Neural cell (in vitro differentiated cells): Measurements from ENCODE around the gene HS6ST2. TPM values are rescaled to one million over a fixed set of nuclear protein-coding genes. Genes with fewer than 3 reads are reported as not detected.
A peak's percentile ranks its signal among the peaks of the same experiment; 100 is the strongest.

ENCODE experiments used
- H2AFZ ChIP-seq: fragments of 200-600, 300-800 bp; sonication (generic), shearing (Covaris generic); 2 replicates; pipeline ENCODE4 v1.6.0; 2014; ENCODE audit warnings: low read depth, mild to moderate bottlenecking, antibody characterized with exemption, low read length, moderate library complexity
- H3F3A ChIP-seq: fragments of 200-600 bp; shearing (Covaris generic); 2 replicates; pipeline ENCODE4 v1.6.1; 2016; ENCODE audit warnings: mild to moderate bottlenecking, moderate library complexity, mixed read lengths, antibody characterized with exemption, low read length; ENCODE audit not compliant: insufficient read depth, poor library complexity, severe bottlenecking
- H3K27ac ChIP-seq: fragments of 200-600, 300-800 bp; sonication (generic), shearing (Covaris generic); 2 replicates; pipeline ENCODE4 v1.5.1; 2014; ENCODE audit warnings: mild to moderate bottlenecking, low read length, moderate library complexity
- H3K27me3 ChIP-seq: fragments of 300-800, 200-600 bp; sonication (generic), shearing (Covaris generic); 2 replicates; pipeline ENCODE4 v1.6.0; 2014; ENCODE audit warnings: mild to moderate bottlenecking, low read depth, low read length, moderate library complexity; ENCODE audit not compliant: insufficient read depth
- H3K36me3 ChIP-seq: fragments of 300-800, 200-600 bp; sonication (generic), shearing (Covaris generic); 2 replicates; pipeline ENCODE4 v1.5.1; 2014; ENCODE audit warnings: mild to moderate bottlenecking, antibody characterized with exemption, low read length, moderate library complexity; ENCODE audit not compliant: insufficient read depth
- H3K4me2 ChIP-seq: fragments of 300-800, 200-600 bp; sonication (generic), shearing (Covaris generic); 2 replicates; pipeline ENCODE4 v1.6.0; 2014; ENCODE audit warnings: mild to moderate bottlenecking, low read length
- H3K4me3 ChIP-seq: fragments of 300-800, 200-600 bp; sonication (generic), shearing (Covaris generic); 2 replicates; pipeline ENCODE4 v1.5.1; 2014; ENCODE audit warnings: mild to moderate bottlenecking, low read length, moderate library complexity
- H3K79me2 ChIP-seq: fragments of 200-600 bp; shearing (Covaris generic); replicated peaks from 2 replicates; pipeline ENCODE4 v1.6.0; 2014; ENCODE audit warnings: mild to moderate bottlenecking, low read length, moderate library complexity; ENCODE audit not compliant: insufficient read depth
- H3K9ac ChIP-seq: fragments of 300-800, 200-600 bp; sonication (generic), shearing (Covaris generic); 2 replicates; pipeline ENCODE4 v1.6.1; 2016; ENCODE audit warnings: mild to moderate bottlenecking, low read length, mixed read lengths
- H3K9me2 ChIP-seq: fragments of 200-600 bp; shearing (Covaris generic); 2 replicates; pipeline ENCODE4 v1.6.1; 2016; ENCODE audit warnings: mild to moderate bottlenecking, low read length, mixed read lengths; ENCODE audit not compliant: insufficient read depth
- H3K9me3 ChIP-seq: fragments of 200-600, 300-800 bp; sonication (generic), shearing (Covaris generic); 2 replicates; pipeline ENCODE4 v1.6.1; 2016; ENCODE audit warnings: mild to moderate bottlenecking, mixed run types, low read length, moderate library complexity, mixed read lengths
- H4K20me1 ChIP-seq: fragments of 200-600 bp; shearing (Covaris generic); 2 replicates; pipeline ENCODE4 v1.6.1; 2016; ENCODE audit warnings: mild to moderate bottlenecking, mixed run types; ENCODE audit not compliant: insufficient read depth
- EP300 ChIP-seq: fragments of 450-650 bp; conservative IDR thresholded peaks from 2 replicates; pipeline ENCODE4 v1.6.1; 2014; ENCODE audit warnings: antibody characterized with exemption, mild to moderate bottlenecking, moderate library complexity; ENCODE audit not compliant: poor library complexity, severe bottlenecking
- EZH2 ChIP-seq: fragments of 200-600, 300-800 bp; shearing (Covaris generic), sonication (generic); IDR thresholded peaks from 2 replicates; pipeline ENCODE4 v1.6.1; 2014; ENCODE audit warnings: antibody characterized with exemption, low read length, borderline replicate concordance, mild to moderate bottlenecking; ENCODE audit not compliant: insufficient read depth, poor library complexity, severe bottlenecking
- MXI1 ChIP-seq: fragments of 450-650 bp; conservative IDR thresholded peaks from 2 replicates; pipeline ENCODE4 v1.6.1; 2014; ENCODE audit warnings: antibody characterized with exemption, mild to moderate bottlenecking; ENCODE audit not compliant: poor library complexity, severe bottlenecking
- POLR2AphosphoS5 ChIP-seq: IDR thresholded peaks from 2 replicates; pipeline ENCODE4 v1.6.1; 2012
- RAD21 ChIP-seq: fragments of 450-650 bp; conservative IDR thresholded peaks from 2 replicates; pipeline ENCODE4 v1.6.1; 2014; ENCODE audit warnings: antibody characterized with exemption, mild to moderate bottlenecking, moderate library complexity
- SMC3 ChIP-seq: fragments of 450-650 bp; conservative IDR thresholded peaks from 2 replicates; pipeline ENCODE4 v1.6.1; 2014; ENCODE audit warnings: antibody characterized with exemption, mild to moderate bottlenecking, moderate library complexity; ENCODE audit not compliant: poor library complexity
- TAF1 ChIP-seq: IDR thresholded peaks from 2 replicates; pipeline ENCODE4 v1.6.1; 2012; ENCODE audit warnings: low read depth
- polyA minus RNA-seq: library from RNA; depleted of rRNA, polyadenylated mRNA; stranded (reverse); fragments of >200 nt; gene quantifications from 2 replicates; pipeline ENCODE4 v1.2.3, GENCODE V29; 2014
- polyA plus RNA-seq: library from polyadenylated mRNA; depleted of rRNA; stranded (reverse); fragments of >200 nt; gene quantifications from 2 replicates; pipeline ENCODE4 v1.2.3, GENCODE V29; 2014
- TF ChIP-seq, protein P1 (sequence below): IDR thresholded peaks from 2 replicates; pipeline ENCODE4 v1.6.1; 2012; ENCODE audit warnings: borderline replicate concordance
- TF ChIP-seq, protein P2 (sequence below): fragments of 450-650 bp; IDR thresholded peaks from 2 replicates; pipeline ENCODE4 v1.5.1; 2014; ENCODE audit warnings: antibody characterized with exemption, mild to moderate bottlenecking, moderate library complexity; ENCODE audit not compliant: poor library complexity, severe bottlenecking

HS6ST2 gene
- 34.0 and 43.0 TPM in 2 replicates for polyA plus RNA-seq
- polyA minus RNA-seq, result 51.7 and 52.3 TPM in 2 replicates

DNA sequence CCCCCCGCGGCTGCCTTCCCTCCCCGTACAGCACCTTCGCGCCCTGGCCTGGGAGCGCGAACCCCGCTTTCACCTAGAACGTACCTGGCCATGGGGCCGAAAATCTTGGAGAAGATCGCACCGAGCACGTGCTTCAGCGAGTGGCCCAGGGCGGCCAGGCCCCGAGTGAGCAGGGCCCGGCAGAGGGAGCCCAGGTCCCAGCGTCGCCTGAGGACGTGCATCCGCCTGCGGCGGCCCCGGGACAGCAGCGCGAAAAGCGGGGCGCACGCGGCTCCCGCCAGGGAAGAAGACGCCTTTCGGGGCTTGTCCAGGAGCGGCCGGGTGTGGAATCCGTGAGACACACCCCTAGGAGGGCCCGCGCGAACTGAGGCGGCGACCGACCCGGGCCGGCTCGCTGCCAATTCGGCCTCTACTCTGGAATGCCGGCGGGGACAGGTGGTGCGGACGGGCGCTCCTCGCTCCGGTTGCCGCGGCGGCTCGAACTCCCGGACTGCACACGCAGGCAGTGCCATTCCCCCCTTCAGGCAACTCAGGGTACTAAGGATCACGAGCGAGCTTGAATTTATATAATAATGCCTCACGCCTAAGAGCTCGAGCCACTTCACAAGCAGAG is at the start of gene HS6ST2:
TSS of gene HS6ST2 (minus strand) at position 539 of the 613 bp plus-strand sequence.
- H2AFZ ChIP-seq, result no peak within 1 kb of the TSS
- no peaks in the 10 kb centered on the region for H3K27me3 ChIP-seq
- H3K27ac ChIP-seq, result no peak within 1 kb of the TSS

DNA sequence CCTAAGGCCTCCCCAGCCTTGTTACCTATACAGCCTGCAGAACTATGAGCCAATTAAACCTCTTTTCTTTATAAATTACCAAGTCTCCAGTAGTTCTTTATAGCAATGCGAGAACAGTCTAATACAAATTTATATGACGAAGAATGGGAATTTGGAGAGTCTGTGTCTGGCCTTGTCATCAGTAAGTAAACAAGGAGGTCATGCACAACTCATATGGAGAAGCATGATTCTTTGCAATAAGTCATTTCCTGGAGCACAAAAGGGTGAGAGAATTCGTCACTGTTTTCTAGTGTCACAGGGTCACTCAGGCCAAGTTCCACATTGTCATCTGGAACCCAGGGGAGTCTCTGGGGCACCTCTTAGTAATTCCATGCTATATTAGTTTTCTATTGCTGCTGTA is 49.0 kb upstream of the HS6ST2 start:
- Histone ChIP-seq H4K20me1 (no peaks in the 10 kb centered on the region), H2AFZ (no peak overlapping the region), H3K4me3 (no peak overlapping the region), H3K27ac (no peak overlapping the region), H3K79me2 (no peaks in the 10 kb centered on the region), H3K4me2 (no peak overlapping the region), H3F3A (no peaks in the 10 kb centered on the region), H3K36me3 (no peaks in the 10 kb centered on the region), H3K9ac (no peak overlapping the region), H3K9me3 (no peaks in the 10 kb centered on the region), H3K27me3 (no peaks in the 10 kb centered on the region), H3K9me2 (no peaks in the 10 kb centered on the region)
- TF ChIP-seq SMC3, result no peak
- no peak for TF ChIP-seq EZH2
- no peak for TF ChIP-seq EP300
- no peak for TF ChIP-seq POLR2AphosphoS5
- no peak for TF ChIP-seq MXI1
- TF ChIP-seq, protein P1, sequence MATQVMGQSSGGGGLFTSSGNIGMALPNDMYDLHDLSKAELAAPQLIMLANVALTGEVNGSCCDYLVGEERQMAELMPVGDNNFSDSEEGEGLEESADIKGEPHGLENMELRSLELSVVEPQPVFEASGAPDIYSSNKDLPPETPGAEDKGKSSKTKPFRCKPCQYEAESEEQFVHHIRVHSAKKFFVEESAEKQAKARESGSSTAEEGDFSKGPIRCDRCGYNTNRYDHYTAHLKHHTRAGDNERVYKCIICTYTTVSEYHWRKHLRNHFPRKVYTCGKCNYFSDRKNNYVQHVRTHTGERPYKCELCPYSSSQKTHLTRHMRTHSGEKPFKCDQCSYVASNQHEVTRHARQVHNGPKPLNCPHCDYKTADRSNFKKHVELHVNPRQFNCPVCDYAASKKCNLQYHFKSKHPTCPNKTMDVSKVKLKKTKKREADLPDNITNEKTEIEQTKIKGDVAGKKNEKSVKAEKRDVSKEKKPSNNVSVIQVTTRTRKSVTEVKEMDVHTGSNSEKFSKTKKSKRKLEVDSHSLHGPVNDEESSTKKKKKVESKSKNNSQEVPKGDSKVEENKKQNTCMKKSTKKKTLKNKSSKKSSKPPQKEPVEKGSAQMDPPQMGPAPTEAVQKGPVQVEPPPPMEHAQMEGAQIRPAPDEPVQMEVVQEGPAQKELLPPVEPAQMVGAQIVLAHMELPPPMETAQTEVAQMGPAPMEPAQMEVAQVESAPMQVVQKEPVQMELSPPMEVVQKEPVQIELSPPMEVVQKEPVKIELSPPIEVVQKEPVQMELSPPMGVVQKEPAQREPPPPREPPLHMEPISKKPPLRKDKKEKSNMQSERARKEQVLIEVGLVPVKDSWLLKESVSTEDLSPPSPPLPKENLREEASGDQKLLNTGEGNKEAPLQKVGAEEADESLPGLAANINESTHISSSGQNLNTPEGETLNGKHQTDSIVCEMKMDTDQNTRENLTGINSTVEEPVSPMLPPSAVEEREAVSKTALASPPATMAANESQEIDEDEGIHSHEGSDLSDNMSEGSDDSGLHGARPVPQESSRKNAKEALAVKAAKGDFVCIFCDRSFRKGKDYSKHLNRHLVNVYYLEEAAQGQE, result no peak
- TF ChIP-seq TAF1, result no peak
- TF ChIP-seq, protein P2, sequence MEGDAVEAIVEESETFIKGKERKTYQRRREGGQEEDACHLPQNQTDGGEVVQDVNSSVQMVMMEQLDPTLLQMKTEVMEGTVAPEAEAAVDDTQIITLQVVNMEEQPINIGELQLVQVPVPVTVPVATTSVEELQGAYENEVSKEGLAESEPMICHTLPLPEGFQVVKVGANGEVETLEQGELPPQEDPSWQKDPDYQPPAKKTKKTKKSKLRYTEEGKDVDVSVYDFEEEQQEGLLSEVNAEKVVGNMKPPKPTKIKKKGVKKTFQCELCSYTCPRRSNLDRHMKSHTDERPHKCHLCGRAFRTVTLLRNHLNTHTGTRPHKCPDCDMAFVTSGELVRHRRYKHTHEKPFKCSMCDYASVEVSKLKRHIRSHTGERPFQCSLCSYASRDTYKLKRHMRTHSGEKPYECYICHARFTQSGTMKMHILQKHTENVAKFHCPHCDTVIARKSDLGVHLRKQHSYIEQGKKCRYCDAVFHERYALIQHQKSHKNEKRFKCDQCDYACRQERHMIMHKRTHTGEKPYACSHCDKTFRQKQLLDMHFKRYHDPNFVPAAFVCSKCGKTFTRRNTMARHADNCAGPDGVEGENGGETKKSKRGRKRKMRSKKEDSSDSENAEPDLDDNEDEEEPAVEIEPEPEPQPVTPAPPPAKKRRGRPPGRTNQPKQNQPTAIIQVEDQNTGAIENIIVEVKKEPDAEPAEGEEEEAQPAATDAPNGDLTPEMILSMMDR, result no peak
- TF ChIP-seq RAD21, result no peak

More for the DNA sequence above, at the start of gene HS6ST2:
- Histone ChIP-seq H3K79me2 (no peaks in the 10 kb centered on the region), H3K9me2 (no peaks in the 10 kb centered on the region), H3F3A (no peaks in the 10 kb centered on the region), H3K36me3 (no peaks in the 10 kb centered on the region), H4K20me1 (no peaks in the 10 kb centered on the region), H3K9ac (peak within 1 kb of the TSS; percentile 73), H3K9me3 (no peaks in the 10 kb centered on the region), H3K4me2 (peak within 1 kb of the TSS; percentile 30), H3K4me3 (peak within 1 kb of the TSS; percentile 84)
- TF ChIP-seq SMC3 (peak; percentile 29), EZH2 (no peak), TAF1 (no peak), MXI1 (peak; percentile 55)
- TF ChIP-seq, protein P2, result no peak
